ENCODE results near the gene PTPRD.

The PTPRD gene

GRCh38 chr9:8432224-8432623 lies 2180.6 kb downstream of the PTPRD start:
- no peak for DNase-seq (ENCODE audit: low spot score)

- no peak for DNase-seq (ENCODE audit: low spot score)
Observed at GRCh38 chr9:8431505-8431904, 2181.3 kb downstream of the PTPRD start.

GRCh38 chr9:8430945-8431344 lies 2181.9 kb downstream of the PTPRD start:
- DNase-seq (ENCODE audit: low spot score): no peak

DNA sequence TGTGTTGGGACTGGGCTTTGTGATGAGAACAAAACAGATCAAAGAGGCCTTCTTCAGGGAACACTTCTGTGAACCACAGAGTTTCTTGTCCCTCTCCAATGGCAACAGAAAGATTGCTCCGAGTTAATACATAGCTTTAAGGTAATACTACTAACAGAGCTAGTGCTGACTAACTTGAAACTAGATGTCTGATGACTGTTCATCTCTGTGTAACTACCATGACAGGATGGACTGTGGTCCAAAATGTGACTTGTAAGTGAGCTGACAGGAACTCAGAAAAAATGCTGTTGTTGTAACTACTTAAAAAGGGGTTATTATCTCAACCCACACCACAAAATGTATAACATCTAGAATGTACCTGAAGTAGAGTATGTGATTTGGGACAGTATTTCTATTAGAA lies 2183.0 kb downstream of the PTPRD start:
- DNase-seq (ENCODE audit: low spot score): no peak

DNA sequence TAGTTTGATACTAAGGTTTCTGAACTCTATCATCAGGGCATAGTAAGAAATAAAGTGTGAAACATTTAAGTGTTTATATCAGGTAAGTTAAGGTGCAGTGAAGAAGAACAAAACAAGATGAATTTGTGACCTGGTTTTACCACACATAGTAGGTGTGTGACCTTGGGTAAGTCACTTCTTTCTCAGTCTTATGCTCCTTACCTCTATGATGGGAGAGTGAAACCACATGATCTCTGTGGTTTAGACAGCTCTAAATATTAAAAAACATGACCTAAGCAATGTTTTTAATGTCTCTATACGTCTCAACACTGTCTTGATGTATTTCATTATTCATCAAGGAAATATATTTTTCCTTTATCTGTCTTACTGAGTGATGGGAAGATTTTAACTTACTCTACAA lies 2183.6 kb downstream of the PTPRD start:
- DNase-seq (ENCODE audit: low spot score): no peak

DNA sequence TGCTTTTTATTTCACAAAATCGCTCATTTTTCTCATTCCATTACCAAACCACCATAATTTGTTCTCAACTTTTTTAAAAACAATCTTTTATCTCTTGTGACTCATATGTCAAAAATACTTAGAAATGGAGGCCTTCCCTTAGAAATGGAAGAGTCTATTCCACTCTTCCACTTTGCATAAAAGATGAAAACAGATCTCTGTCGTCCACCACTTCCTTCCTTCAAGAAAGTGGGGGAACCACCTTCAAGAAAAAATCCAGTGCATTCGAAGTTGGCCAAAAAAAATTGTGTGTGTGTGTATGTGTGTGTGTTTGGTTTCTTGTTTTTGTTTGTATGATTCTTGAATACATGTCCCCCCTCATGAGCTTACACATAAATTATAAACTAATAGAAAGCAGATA lies 2184.4 kb downstream of the PTPRD start:
- no peak for DNase-seq (ENCODE audit: low spot score)

GRCh38 chr9:8424786-8425410 lies 2187.9 kb downstream of the PTPRD start:
- no peak for DNase-seq (ENCODE audit: low spot score)

- no peak for DNase-seq (ENCODE audit: low spot score)
Observed at GRCh38 chr9:8420416-8420815, 2192.4 kb downstream of the PTPRD start.

DNA sequence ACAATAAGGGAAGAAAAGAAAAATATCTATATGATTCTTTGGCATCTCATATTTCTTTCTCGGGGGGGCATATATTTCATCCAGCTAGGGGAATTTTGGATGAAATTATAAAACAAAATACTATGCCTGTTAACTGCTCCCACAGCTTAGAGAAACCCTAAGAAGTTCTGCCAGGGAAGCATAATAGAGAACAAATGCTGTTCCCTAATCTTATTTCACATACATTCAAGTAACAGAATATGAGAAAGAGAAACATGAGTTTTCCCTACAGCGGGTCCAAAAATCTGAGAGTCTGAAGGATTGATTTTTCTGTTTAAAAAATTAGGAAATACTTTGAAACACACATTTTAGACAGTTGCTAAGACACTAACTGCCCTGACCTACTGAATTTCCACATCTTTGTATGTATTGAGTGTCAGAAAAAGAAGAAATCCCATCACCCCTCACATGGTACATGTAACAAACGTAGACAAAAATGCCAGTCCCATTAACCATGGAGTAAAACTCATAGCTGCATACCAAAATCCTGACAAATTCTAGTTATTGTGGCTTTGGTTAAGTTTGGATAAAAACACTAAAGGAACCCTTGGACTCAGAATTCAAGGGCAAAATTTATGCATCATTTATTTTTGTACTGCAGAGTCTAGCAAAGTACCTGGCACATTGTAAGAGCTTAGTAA lies 2193.1 kb downstream of the PTPRD start:
- DNase-seq (ENCODE audit: low spot score): no peak

GRCh38 chr9:8417341-8417740 lies 2195.5 kb downstream of the PTPRD start:
- no peak for DNase-seq (ENCODE audit: low spot score)

DNA sequence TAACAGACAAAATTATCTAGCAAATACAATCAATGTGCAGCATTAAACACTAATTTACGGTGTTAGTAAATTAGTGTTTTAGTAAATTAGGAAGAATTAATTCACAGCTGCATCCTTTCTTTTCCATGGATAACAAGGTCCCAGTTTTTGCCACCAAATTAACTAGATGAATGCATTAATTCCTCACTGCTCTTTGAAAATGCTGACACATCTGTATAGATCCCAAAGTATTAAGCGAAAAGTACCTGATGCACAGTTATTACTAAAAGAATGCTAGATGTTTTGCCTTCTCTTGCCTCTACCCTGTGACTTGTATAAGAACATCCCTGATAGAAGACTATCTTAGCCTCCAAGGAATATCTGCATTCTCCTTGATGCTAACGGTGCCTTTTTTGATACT lies 2200.5 kb downstream of the PTPRD start:
- DNase-seq (ENCODE audit: low spot score): no peak

DNA sequence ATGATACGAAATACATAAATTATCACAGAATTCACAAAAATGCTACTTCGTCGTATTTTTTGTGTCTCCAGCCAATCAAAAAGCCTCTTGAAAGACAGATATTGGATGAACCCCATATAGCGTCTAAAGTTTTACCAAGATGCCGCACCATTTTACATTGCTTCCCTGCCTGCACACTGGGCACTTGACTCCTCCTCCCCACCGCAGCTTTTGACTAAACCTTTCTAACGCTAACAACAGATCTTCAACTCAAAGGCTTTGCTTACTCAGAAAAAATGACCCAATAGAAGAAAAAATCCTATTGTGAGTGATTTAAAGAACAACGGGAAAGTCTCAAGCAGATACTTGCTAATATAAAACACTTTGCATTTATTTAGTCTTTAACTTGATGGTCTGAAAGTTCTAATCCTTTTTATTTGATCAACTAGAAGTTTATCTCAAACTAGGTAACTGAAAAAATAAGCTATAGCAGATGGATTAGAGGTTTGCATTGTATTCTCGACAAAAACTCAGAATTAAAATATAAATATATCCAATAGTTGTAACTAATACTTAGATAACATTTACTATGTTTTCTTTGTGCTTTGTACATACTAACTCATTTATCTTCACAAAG lies 2204.1 kb downstream of the PTPRD start:
- DNase-seq (ENCODE audit: low spot score): no peak

DNA sequence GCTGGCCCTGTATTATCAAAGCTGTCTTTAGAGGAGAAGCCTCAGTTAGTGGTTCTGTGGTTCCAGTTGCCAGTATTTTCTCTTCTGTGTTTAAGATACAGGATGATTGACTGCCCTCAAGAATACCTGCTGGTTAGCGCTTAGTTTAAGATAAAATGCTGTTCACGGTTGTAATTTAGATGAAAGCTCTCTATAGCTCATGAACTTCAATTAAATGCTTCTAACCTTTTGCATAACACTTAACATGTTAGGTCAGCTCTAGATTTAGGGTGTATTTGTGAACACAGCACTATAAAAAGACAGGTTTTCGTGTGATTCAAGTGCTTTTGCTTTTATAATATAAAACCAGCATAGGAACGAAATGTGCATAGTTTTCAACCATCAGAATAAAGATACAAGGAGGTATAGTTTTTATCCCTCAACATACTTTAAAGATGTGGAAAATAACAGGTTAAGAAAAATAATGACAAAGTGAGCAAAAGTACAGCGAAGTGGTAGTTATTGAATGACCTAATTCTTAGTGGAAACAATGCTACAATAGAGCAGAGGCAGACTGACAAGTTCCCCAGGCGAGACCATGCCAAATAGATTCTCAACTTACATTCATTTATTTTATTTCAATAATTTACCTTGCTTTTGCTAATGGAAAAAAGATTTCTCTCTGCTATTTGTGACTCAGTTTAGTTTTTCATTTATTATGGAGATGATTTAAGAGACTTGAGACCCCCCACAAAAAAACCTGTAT lies 2210.7 kb downstream of the PTPRD start:
- no peak for DNase-seq (ENCODE audit: low spot score)

GRCh38 chr9:8400378-8400777 lies 2212.4 kb downstream of the PTPRD start:
- no peak for DNase-seq (ENCODE audit: low spot score)

- DNase-seq (ENCODE audit: low spot score): no peak
Observed at GRCh38 chr9:8395022-8395421, 2217.8 kb downstream of the PTPRD start.

DNA sequence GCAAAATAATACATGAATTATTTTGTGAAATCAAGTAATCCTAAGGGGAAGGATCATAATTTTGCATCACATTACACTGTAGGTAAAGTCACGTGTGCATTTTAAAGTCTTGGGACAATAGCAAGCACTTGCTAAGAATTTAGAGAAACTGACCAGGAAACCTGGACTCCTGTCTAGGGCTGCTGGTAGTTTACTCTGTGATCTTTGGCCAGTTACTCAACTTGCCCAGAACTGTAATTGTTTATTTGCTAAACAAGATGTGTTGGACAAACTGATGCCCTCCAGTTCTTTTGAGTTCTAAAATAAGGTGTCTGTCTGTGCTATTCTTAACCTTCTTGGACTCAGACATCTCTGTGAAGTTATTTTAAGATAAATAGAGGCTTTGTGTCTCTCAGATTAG lies 2218.5 kb downstream of the PTPRD start:
- DNase-seq (ENCODE audit: low spot score): no peak

DNA sequence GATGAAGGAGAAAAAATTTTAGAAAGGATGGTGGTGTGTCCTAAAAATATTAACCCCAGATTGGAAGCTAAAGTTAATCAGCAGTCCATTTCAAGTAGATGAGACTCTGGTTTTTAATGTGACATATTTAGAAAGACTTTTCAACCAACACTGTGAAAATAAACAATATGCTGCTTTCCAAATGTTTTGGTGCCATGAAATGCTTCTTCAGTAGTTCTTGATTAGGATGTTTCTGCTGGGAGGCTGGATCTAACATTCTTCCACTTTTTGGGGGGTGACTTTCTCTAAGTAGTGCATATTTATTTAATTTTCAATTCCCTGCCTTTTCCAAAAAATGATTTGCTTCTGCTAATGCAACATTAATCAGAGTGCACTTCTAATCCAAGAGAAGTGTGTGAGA lies 2219.9 kb downstream of the PTPRD start:
- DNase-seq (ENCODE audit: low spot score): no peak

- DNase-seq (ENCODE audit: low spot score): no peak
Observed at GRCh38 chr9:8391566-8391965, 2221.2 kb downstream of the PTPRD start.

DNA sequence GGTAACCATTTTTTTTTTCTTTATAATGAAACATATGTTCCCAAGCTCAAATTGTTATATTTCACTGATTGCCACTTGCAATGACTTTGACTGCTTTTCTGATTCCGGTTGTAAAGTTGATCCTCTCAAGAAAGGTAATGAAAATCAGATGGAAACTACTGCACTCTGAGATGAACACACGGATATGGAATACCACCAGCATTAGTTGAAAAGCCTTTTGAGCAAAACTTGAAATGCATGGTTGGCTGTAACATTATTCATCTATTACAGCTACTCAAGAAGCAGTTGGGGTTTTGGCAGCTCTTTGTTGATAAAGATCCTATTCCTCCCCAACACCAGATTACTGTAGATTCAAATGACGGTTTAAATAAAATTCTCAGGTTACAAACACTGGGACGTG lies 2221.7 kb downstream of the PTPRD start:
- no peak for DNase-seq (ENCODE audit: low spot score)

DNA sequence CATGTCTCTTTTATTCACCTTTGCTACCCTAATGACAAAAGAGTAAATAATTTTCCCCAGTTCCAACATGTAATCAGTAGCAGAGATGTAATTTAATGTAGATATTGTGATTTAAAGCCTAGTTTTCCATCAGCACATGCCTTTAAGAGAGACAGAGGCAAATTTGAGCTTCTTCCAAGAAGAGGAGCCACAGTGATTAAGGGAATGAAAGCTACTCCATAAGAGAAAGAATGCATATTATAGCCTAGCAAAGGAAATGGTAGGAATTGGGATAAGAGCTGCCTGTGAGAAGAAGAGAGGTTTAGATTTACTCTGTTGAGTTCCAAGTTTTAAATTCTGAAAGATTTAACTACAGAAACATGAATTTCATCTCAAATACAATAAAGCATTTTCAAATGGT lies 2222.2 kb downstream of the PTPRD start:
- DNase-seq (ENCODE audit: low spot score): no peak

DNA sequence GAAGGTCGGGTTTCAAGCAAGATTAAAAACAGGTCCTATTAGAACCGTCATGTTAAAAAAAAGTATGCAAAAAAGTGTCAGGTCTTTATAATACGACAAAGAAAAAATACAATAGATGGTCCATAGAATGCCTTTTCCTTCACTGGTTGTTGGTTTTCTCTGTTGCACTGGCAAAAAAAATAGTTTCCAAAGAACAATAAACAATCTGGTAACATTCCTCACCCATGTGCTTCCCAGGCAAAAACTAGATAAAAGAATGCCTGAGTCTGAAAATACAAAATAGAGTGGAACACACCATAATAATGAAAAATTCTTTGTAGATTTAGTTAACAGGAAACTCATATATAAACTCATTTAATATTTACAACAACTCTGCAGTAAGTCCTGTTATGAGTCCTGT lies 2223.3 kb downstream of the PTPRD start:
- DNase-seq (ENCODE audit: low spot score): no peak

DNA sequence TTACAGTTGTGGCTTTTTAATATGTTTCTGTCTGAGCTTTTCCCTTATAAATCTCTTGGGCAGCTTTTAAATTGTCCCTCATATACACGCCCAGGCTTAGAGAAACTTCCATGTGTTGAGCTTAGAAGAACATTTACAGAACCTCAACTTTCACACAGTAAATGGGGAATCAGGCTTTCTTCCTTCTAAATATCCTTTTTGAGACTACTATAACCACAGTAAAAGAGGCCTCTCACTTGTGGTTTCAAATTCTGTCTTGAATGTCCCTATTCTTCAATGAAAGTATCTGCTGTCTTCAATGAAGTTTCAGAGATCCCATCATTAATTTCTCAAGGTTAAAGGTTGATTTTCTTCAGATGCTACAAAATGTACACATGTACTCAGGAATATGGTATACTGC lies 2224.7 kb downstream of the PTPRD start:
- DNase-seq (ENCODE audit: low spot score): no peak

GRCh38 chr9:8384091-8384490 lies 2228.7 kb downstream of the PTPRD start:
- no peak for DNase-seq (ENCODE audit: low spot score)

Measured in GM03348 (cell line).